Stomach (tissue), 9 donors: ENCODE measurements around the gene POMT2. TPM values are rescaled to one million over a fixed set of nuclear protein-coding genes. Genes with fewer than 3 reads are reported as not detected.

ENCODE experiments used
- DNase-seq, 2 donors: peaks; one replicate each; pipeline versions ENCODE4 v3.0.0 to v3.0.0-alpha.2; 2013 to 2019
- H3K27ac ChIP-seq, 5 donors: fragments of 200-600 bp in 4 of 5; sonication (generic) in 4 of 5; one replicate each; pipeline ENCODE4 v1.5.1; 2013 to 2019; ENCODE audit warnings: mild to moderate bottlenecking in 1 of 5, moderate library complexity in 1 of 5
- H3K27me3 ChIP-seq, 3 donors: fragments of 200-600 bp; sonication (generic); one replicate each; pipeline ENCODE4 v1.5.1; 2017 to 2019; ENCODE audit warnings: mixed run types in 1 of 3
- H3K36me3 ChIP-seq, 4 donors: fragments of 200-600 bp; sonication (generic); 1 replicate in 3 of 4; 2 replicates in 1 of 4; pipeline ENCODE4 v1.5.1; 2016 to 2019
- H3K4me1 ChIP-seq, 4 donors: fragments of 200-600 bp; sonication (generic); one replicate each; pipeline ENCODE4 v1.5.1; 2016 to 2019
- H3K4me3 ChIP-seq, 4 donors: fragments of 200-600 bp; sonication (generic) in 3 of 4; one replicate each; pipeline ENCODE4 v1.5.1; 2016 to 2019; ENCODE audit warnings: mild to moderate bottlenecking in 1 of 4
- H3K9me3 ChIP-seq, 4 donors: fragments of 200-600 bp; sonication (generic); one replicate each; pipeline ENCODE4 v1.5.1; 2016 to 2019
- EP300 ChIP-seq: sonication (generic); formaldehyde crosslinking; IDR thresholded peaks from one replicate; pipeline ENCODE4 v1.6.1; 2017; ENCODE audit warnings: antibody characterized with exemption
- POLR2A ChIP-seq, 4 donors: fragments of 450-650 bp; IDR thresholded peaks; one replicate each; pipeline ENCODE4 v1.6.1; 2016; ENCODE audit warnings: antibody characterized with exemption in 4 of 4, control low read depth in 2 of 4, mild to moderate bottlenecking in 1 of 4, moderate library complexity in 1 of 4
- POLR2AphosphoS5 ChIP-seq, 3 donors: sonication (generic); formaldehyde crosslinking; IDR thresholded peaks; one replicate each; pipeline ENCODE4 v1.6.1; 2016; ENCODE audit warnings: antibody characterized with exemption in 3 of 3
- WGBS, 5 donors: extraction: QIAGEN DNeasy Blood & Tissue Kit in 3 of 5; methylation state at CpG; one replicate each; pipeline versions ENCODE4 v1.1.5 to v1.1.7; 2013 to 2018; 5-methylcytosine and 5-hydroxymethylcytosine counted together
- intact Hi-C: fragments of 100-400 bp; cut with DNase I; formaldehyde crosslinking; loops from one replicate; pipeline ENCODE4 v1.15.1; 2023; ENCODE audit warnings: low total_unique reads
- polyA plus RNA-seq, 3 donors: library from polyadenylated mRNA; stranded (reverse); fragments of 200-250 nt; gene quantifications; one replicate each; pipeline ENCODE4 v1.2.3, GENCODE V29; 2013
- total RNA-seq, 5 donors: library from RNA; depleted of rRNA; stranded (reverse); fragments of >200 nt; gene quantifications; one replicate each; pipeline versions ENCODE4 v1.1.0 to v1.2.3, GENCODE V29; 2014 to 2016
- TF ChIP-seq, protein P1 (sequence below), 7 experiments: fragments of 450-650 bp in 4 of 7; fragments of 200-600 bp in 3 of 7; sonication (generic) in 3 of 7; IDR thresholded peaks; one replicate each; pipeline ENCODE4 v1.5.1; 2016 to 2019; ENCODE audit warnings: antibody characterized with exemption in 7 of 7, control low read depth in 2 of 7, mild to moderate bottlenecking in 1 of 7
- donor health status: healthy with polysubstance abuse.
- donor health status: Bipolar disorder and iron deficiency.
- donor health status: healthy.

Gene POMT2
- total and polyA plus RNA-seq, 8 donors: 7.3 to 33.8 (median 12.2) TPM

DNA sequence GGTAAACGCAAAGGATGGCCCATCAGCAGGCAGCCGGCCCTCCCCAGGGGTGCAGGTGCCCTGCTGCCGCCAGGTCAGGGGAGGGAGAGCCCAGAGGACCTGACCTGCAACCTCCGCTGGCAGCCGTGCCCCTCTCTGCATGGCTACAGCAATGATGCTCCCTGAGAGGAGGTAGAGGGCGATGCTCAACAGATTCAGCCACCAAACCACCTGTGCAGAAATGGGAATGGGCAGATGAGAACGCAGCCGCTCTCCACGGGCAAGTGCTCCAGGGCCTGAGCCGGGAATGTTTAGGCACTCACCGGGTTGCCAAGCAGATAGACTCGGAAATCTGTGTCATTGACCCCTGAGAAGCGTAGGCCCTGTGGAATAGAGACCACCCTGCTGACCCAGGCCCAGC lies 41.0 kb downstream of the POMT2 start:
- no peak overlapping the region for H3K27ac ChIP-seq
- no peak for DNase-seq
- TF ChIP-seq EP300 (no peak), POLR2A (IDR thresholded peaks at IDR 0.05) (no peak)
- TF ChIP-seq, protein P1, sequence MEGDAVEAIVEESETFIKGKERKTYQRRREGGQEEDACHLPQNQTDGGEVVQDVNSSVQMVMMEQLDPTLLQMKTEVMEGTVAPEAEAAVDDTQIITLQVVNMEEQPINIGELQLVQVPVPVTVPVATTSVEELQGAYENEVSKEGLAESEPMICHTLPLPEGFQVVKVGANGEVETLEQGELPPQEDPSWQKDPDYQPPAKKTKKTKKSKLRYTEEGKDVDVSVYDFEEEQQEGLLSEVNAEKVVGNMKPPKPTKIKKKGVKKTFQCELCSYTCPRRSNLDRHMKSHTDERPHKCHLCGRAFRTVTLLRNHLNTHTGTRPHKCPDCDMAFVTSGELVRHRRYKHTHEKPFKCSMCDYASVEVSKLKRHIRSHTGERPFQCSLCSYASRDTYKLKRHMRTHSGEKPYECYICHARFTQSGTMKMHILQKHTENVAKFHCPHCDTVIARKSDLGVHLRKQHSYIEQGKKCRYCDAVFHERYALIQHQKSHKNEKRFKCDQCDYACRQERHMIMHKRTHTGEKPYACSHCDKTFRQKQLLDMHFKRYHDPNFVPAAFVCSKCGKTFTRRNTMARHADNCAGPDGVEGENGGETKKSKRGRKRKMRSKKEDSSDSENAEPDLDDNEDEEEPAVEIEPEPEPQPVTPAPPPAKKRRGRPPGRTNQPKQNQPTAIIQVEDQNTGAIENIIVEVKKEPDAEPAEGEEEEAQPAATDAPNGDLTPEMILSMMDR (IDR thresholded peaks at IDR 0.05): no peak
- H3K4me1 ChIP-seq: no peaks in the 10 kb centered on the region
- intact Hi-C loops: no loop called here
- H3K27me3 ChIP-seq: no peaks in the 10 kb centered on the region
- WGBS, 5 donors: 89 to 97% (median 93%) methylated on average over 12 to 13 of the region's 13 CpGs
- no peaks in the 10 kb centered on the region for H3K9me3 ChIP-seq
- H3K36me3 ChIP-seq: peaks cover 37 to 98% (median 85%) of the 10 kb centered on the region in 4 donors
- H3K4me3 ChIP-seq: no peak overlapping the region

DNA sequence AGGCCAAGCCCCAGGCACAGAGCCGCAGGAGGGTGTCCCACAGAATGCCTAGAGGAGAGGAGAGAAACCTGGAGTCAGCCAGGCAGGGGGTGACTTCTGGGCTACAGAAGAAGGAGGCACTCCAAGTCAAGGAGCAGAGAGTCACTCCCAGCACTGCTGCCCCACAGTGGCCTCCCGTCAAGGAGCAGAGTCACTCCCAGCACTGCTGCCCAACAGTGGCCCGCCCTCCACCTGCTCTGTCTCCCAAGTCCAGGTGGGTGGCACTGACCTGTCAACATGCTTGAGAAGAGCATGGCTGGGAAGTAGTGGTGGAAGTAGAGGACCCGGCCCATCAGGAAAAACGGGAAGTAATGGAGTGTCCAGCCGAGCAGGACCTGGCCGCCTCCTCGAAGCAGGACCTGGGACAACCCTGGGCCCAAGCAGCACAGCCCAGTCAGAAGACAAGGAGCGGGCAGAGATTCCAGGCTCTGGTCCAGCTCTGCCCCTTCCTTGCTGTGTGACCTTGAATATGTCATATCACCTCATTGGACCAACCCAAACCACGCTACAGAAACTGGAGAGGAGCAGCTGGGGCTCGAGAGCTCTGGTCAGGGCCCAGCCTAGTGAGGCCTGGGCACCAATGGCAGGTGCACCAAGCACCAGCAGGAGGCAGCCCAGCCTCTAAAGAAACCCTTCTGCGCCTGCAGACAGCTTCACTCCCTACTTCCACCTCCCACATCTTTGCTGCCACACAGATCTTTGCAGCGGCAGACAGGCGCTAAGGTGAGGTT lies 42.0 kb downstream of the POMT2 start:
- Histone ChIP-seq H3K4me1 (no peaks in the 10 kb centered on the region), H3K9me3 (peaks cover 0 to 5% (median 2%) of the 10 kb centered on the region in 4 donors), H3K27me3 (no peaks in the 10 kb centered on the region), H3K27ac (no peak overlapping the region), H3K4me3 (no peak overlapping the region), H3K36me3 (peaks cover 31 to 92% (median 74%) of the 10 kb centered on the region in 4 donors)
- WGBS, 5 donors: 91 to 97% (median 94%) methylated on average over 10 to 14 of the region's 14 CpGs
- DNase-seq: no peak
- no peak for TF ChIP-seq POLR2AphosphoS5 (IDR thresholded peaks at IDR 0.05)
- TF ChIP-seq, protein P1 (IDR thresholded peaks at IDR 0.05): no peak
- TF ChIP-seq POLR2A (IDR thresholded peaks at IDR 0.05): no peak
- TF ChIP-seq EP300: no peak
- intact Hi-C loops: no loop called here

DNA sequence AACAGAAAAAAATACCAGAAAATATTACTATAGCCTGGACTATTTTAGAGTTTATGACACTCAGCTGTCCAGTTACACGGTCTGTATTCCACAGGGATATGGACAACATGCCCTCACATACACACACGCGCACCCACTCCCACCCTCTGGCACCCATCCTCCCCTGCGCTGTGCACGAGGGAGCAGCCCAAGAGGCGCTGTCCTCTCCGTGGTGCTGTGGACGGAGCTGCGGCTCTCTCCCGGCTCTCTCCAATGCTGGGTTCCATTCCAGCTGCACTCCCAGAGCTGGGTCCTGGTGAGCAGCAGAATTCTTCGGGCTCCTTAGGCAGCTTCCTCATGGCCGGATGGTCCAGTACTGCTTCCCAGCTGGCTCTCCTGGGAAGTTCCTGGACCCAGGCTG lies 43.7 kb downstream of the POMT2 start:
- TF ChIP-seq POLR2AphosphoS5 (IDR thresholded peaks at IDR 0.05) (no peak), POLR2A (IDR thresholded peaks at IDR 0.05) (no peak), EP300 (no peak)
- TF ChIP-seq, protein P1 (IDR thresholded peaks at IDR 0.05): no peak
- Histone ChIP-seq H3K36me3 (peaks cover 20 to 75% (median 57%) of the 10 kb centered on the region in 4 donors), H3K9me3 (peaks cover 0 to 6% (median 3%) of the 10 kb centered on the region in 4 donors), H3K4me3 (no peak overlapping the region), H3K27ac (no peak overlapping the region), H3K27me3 (peaks cover 0 to 12% (median 0%) of the 10 kb centered on the region in 3 donors), H3K4me1 (no peaks in the 10 kb centered on the region)
- no peak for DNase-seq
- WGBS, 5 donors: 83 to 97% (median 93%) methylated on average over 11 to 12 of the region's 12 CpGs
- intact Hi-C loops: no loop called here

DNA sequence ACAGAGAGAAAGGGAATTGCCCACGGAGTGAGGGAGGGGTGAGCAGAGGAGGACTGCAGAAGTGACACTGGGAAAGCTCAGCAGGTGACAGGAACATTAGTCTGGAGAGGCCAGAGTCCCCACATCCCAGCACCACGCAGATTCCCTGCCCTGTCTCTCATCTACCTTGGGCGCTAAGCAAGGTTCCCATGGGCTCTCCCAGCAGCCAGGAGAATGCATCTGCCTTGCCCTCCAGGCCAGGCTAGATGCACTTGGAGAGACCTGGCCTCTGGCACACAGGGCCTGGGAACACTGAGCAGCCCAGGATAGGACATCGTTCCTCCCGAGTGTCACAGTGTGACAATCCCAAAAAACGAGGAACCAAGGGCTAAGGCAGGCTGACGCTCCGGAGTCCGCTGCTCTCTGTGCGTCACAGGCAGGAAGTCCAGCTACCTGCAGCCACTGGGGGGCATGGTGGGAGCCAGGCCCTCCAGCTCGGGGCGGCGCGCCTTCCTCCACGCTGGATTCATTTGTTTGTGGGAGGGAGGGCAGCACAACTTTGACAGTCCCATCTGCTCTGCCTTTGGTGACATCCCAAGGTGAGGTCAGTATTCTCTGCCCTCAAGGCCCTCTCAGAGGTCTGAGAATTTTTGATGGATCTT lies 44.3 kb downstream of the POMT2 start:
- Histone ChIP-seq H3K4me1 (peaks cover 0 to 2% (median 0%) of the 10 kb centered on the region in 4 donors), H3K27ac (no peak overlapping the region), H3K36me3 (peaks cover 20 to 70% (median 52%) of the 10 kb centered on the region in 4 donors), H3K27me3 (peaks cover under 1 to 18% (median 4%) of the 10 kb centered on the region in 3 donors), H3K9me3 (peaks cover 0 to 6% (median 3%) of the 10 kb centered on the region in 4 donors), H3K4me3 (no peak overlapping the region)
- no peak for DNase-seq
- 78 to 90% (median 87%) methylated on average over 13 to 15 of the region's 15 CpGs for WGBS, 5 donors
- intact Hi-C loops: no loop called here
- TF ChIP-seq, protein P1 (IDR thresholded peaks at IDR 0.05): no peak
- TF ChIP-seq POLR2A (IDR thresholded peaks at IDR 0.05) (no peak), POLR2AphosphoS5 (IDR thresholded peaks at IDR 0.05) (no peak), EP300 (no peak)
